Neural cell (in vitro differentiated cells): ENCODE results near the gene SLC38A5. TPM values are rescaled to one million over a fixed set of nuclear protein-coding genes. Genes with fewer than 3 reads are reported as not detected.

Experiments
- H2AFZ ChIP-seq: fragments of 200-600, 300-800 bp; sonication (generic), shearing (Covaris generic); 2 replicates; pipeline ENCODE4 v1.6.0; 2014; ENCODE audit warnings: low read depth, mild to moderate bottlenecking, antibody characterized with exemption, low read length, moderate library complexity
- H3F3A ChIP-seq: fragments of 200-600 bp; shearing (Covaris generic); 2 replicates; pipeline ENCODE4 v1.6.1; 2016; ENCODE audit warnings: mild to moderate bottlenecking, moderate library complexity, mixed read lengths, antibody characterized with exemption, low read length; ENCODE audit not compliant: insufficient read depth, poor library complexity, severe bottlenecking
- H3K27ac ChIP-seq: fragments of 200-600, 300-800 bp; sonication (generic), shearing (Covaris generic); 2 replicates; pipeline ENCODE4 v1.5.1; 2014; ENCODE audit warnings: mild to moderate bottlenecking, low read length, moderate library complexity
- H3K27me3 ChIP-seq: fragments of 300-800, 200-600 bp; sonication (generic), shearing (Covaris generic); 2 replicates; pipeline ENCODE4 v1.6.0; 2014; ENCODE audit warnings: mild to moderate bottlenecking, low read depth, low read length, moderate library complexity; ENCODE audit not compliant: insufficient read depth
- H3K36me3 ChIP-seq: fragments of 300-800, 200-600 bp; sonication (generic), shearing (Covaris generic); 2 replicates; pipeline ENCODE4 v1.5.1; 2014; ENCODE audit warnings: mild to moderate bottlenecking, antibody characterized with exemption, low read length, moderate library complexity; ENCODE audit not compliant: insufficient read depth
- H3K4me2 ChIP-seq: fragments of 300-800, 200-600 bp; sonication (generic), shearing (Covaris generic); 2 replicates; pipeline ENCODE4 v1.6.0; 2014; ENCODE audit warnings: mild to moderate bottlenecking, low read length
- H3K4me3 ChIP-seq: fragments of 300-800, 200-600 bp; sonication (generic), shearing (Covaris generic); 2 replicates; pipeline ENCODE4 v1.5.1; 2014; ENCODE audit warnings: mild to moderate bottlenecking, low read length, moderate library complexity
- H3K79me2 ChIP-seq: fragments of 200-600 bp; shearing (Covaris generic); replicated peaks from 2 replicates; pipeline ENCODE4 v1.6.0; 2014; ENCODE audit warnings: mild to moderate bottlenecking, low read length, moderate library complexity; ENCODE audit not compliant: insufficient read depth
- H3K9ac ChIP-seq: fragments of 300-800, 200-600 bp; sonication (generic), shearing (Covaris generic); 2 replicates; pipeline ENCODE4 v1.6.1; 2016; ENCODE audit warnings: mild to moderate bottlenecking, low read length, mixed read lengths
- H3K9me2 ChIP-seq: fragments of 200-600 bp; shearing (Covaris generic); 2 replicates; pipeline ENCODE4 v1.6.1; 2016; ENCODE audit warnings: mild to moderate bottlenecking, low read length, mixed read lengths; ENCODE audit not compliant: insufficient read depth
- H3K9me3 ChIP-seq: fragments of 200-600, 300-800 bp; sonication (generic), shearing (Covaris generic); 2 replicates; pipeline ENCODE4 v1.6.1; 2016; ENCODE audit warnings: mild to moderate bottlenecking, mixed run types, low read length, moderate library complexity, mixed read lengths
- H4K20me1 ChIP-seq: fragments of 200-600 bp; shearing (Covaris generic); 2 replicates; pipeline ENCODE4 v1.6.1; 2016; ENCODE audit warnings: mild to moderate bottlenecking, mixed run types; ENCODE audit not compliant: insufficient read depth
- CTCF ChIP-seq: fragments of 450-650 bp; IDR thresholded peaks from 2 replicates; pipeline ENCODE4 v1.5.1; 2014; ENCODE audit warnings: antibody characterized with exemption, mild to moderate bottlenecking, moderate library complexity; ENCODE audit not compliant: poor library complexity, severe bottlenecking
- EP300 ChIP-seq: fragments of 450-650 bp; conservative IDR thresholded peaks from 2 replicates; pipeline ENCODE4 v1.6.1; 2014; ENCODE audit warnings: antibody characterized with exemption, mild to moderate bottlenecking, moderate library complexity; ENCODE audit not compliant: poor library complexity, severe bottlenecking
- EZH2 ChIP-seq: fragments of 200-600, 300-800 bp; shearing (Covaris generic), sonication (generic); IDR thresholded peaks from 2 replicates; pipeline ENCODE4 v1.6.1; 2014; ENCODE audit warnings: antibody characterized with exemption, low read length, borderline replicate concordance, mild to moderate bottlenecking; ENCODE audit not compliant: insufficient read depth, poor library complexity, severe bottlenecking
- MXI1 ChIP-seq: fragments of 450-650 bp; conservative IDR thresholded peaks from 2 replicates; pipeline ENCODE4 v1.6.1; 2014; ENCODE audit warnings: antibody characterized with exemption, mild to moderate bottlenecking; ENCODE audit not compliant: poor library complexity, severe bottlenecking
- POLR2AphosphoS5 ChIP-seq: IDR thresholded peaks from 2 replicates; pipeline ENCODE4 v1.6.1; 2012
- RAD21 ChIP-seq: fragments of 450-650 bp; conservative IDR thresholded peaks from 2 replicates; pipeline ENCODE4 v1.6.1; 2014; ENCODE audit warnings: antibody characterized with exemption, mild to moderate bottlenecking, moderate library complexity
- SMC3 ChIP-seq: fragments of 450-650 bp; conservative IDR thresholded peaks from 2 replicates; pipeline ENCODE4 v1.6.1; 2014; ENCODE audit warnings: antibody characterized with exemption, mild to moderate bottlenecking, moderate library complexity; ENCODE audit not compliant: poor library complexity
- TAF1 ChIP-seq: IDR thresholded peaks from 2 replicates; pipeline ENCODE4 v1.6.1; 2012; ENCODE audit warnings: low read depth
- polyA plus RNA-seq: library from polyadenylated mRNA; depleted of rRNA; stranded (reverse); fragments of >200 nt; gene quantifications from 2 replicates; pipeline ENCODE4 v1.2.3, GENCODE V29; 2014
- TF ChIP-seq, protein P1 (sequence below): IDR thresholded peaks from 2 replicates; pipeline ENCODE4 v1.6.1; 2012; ENCODE audit warnings: borderline replicate concordance

Gene SLC38A5
- polyA plus RNA-seq, 1 donor from 2014 or later: 0.48 TPM

GRCh38 chrX:48516285-48516684 is 46.2 kb upstream of the SLC38A5 start:
- Histone ChIP-seq H3K9me2 (no peaks in the 10 kb centered on the region), H3K79me2 (no peaks in the 10 kb centered on the region), H3K9me3 (no peaks in the 10 kb centered on the region), H3K27ac (no peak overlapping the region), H3F3A (no peaks in the 10 kb centered on the region), H4K20me1 (no peaks in the 10 kb centered on the region), H3K36me3 (no peaks in the 10 kb centered on the region), H3K27me3 (no peaks in the 10 kb centered on the region), H2AFZ (no peak overlapping the region), H3K9ac (no peak overlapping the region), H3K4me3 (no peak overlapping the region), H3K4me2 (no peak overlapping the region)
- no peak for TF ChIP-seq MXI1
- no peak for TF ChIP-seq EP300
- no peak for TF ChIP-seq POLR2AphosphoS5
- no peak for TF ChIP-seq RAD21
- no peak for TF ChIP-seq SMC3
- no peak for TF ChIP-seq CTCF
- TF ChIP-seq TAF1: no peak
- TF ChIP-seq, protein P1, sequence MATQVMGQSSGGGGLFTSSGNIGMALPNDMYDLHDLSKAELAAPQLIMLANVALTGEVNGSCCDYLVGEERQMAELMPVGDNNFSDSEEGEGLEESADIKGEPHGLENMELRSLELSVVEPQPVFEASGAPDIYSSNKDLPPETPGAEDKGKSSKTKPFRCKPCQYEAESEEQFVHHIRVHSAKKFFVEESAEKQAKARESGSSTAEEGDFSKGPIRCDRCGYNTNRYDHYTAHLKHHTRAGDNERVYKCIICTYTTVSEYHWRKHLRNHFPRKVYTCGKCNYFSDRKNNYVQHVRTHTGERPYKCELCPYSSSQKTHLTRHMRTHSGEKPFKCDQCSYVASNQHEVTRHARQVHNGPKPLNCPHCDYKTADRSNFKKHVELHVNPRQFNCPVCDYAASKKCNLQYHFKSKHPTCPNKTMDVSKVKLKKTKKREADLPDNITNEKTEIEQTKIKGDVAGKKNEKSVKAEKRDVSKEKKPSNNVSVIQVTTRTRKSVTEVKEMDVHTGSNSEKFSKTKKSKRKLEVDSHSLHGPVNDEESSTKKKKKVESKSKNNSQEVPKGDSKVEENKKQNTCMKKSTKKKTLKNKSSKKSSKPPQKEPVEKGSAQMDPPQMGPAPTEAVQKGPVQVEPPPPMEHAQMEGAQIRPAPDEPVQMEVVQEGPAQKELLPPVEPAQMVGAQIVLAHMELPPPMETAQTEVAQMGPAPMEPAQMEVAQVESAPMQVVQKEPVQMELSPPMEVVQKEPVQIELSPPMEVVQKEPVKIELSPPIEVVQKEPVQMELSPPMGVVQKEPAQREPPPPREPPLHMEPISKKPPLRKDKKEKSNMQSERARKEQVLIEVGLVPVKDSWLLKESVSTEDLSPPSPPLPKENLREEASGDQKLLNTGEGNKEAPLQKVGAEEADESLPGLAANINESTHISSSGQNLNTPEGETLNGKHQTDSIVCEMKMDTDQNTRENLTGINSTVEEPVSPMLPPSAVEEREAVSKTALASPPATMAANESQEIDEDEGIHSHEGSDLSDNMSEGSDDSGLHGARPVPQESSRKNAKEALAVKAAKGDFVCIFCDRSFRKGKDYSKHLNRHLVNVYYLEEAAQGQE: no peak

DNA sequence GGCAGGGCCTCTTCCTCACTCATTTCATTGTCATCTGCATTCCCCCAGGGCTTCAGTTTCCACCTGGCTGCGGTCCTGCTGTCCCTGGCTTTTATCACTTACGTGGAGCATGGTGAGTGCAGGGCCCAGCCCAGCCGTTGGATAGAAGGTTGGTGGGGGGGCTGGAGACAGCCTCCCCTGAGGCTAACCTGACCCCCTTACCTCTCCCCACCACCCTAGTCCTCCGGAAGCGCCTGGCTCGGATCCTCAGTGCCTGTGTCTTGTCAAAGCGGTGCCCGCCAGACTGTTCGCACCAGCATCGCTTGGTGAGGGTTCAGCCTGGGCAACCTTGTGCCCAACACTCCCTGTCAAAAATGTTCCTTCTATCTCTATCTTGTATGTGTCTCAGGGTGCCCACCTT is 45.8 kb upstream of the SLC38A5 start:
- Histone ChIP-seq H3K9ac (no peak overlapping the region), H3K27me3 (no peaks in the 10 kb centered on the region), H3K9me3 (no peaks in the 10 kb centered on the region), H3K4me3 (no peak overlapping the region), H3K27ac (no peak overlapping the region), H3F3A (no peaks in the 10 kb centered on the region), H4K20me1 (no peaks in the 10 kb centered on the region), H3K36me3 (no peaks in the 10 kb centered on the region), H3K4me2 (no peak overlapping the region), H3K79me2 (no peaks in the 10 kb centered on the region), H3K9me2 (no peaks in the 10 kb centered on the region), H2AFZ (no peak overlapping the region)
- TF ChIP-seq EP300 (no peak), SMC3 (no peak), TAF1 (no peak), EZH2 (no peak), RAD21 (no peak), POLR2AphosphoS5 (no peak), MXI1 (no peak), CTCF (no peak)
- TF ChIP-seq, protein P1: no peak
